Hepatocyte (in vitro differentiated cells): ENCODE measurements around the gene FHL1. TPM values are rescaled to one million over a fixed set of nuclear protein-coding genes. Genes with fewer than 3 reads are reported as not detected.
A peak's percentile ranks its signal among the peaks of the same experiment; 100 is the strongest.

ENCODE experiments used
- DNase-seq: peaks from one replicate; pipeline ENCODE4 v3.0.0-alpha.2; 2016; ENCODE audit warnings: low spot score
- H2AFZ ChIP-seq: fragments of 200-600 bp; sonication (generic); 2 replicates; pipeline ENCODE4 v1.6.0; 2016; ENCODE audit warnings: antibody characterized with exemption, mild to moderate bottlenecking
- H3K27ac ChIP-seq: fragments of 200-600 bp; sonication (generic); 2 replicates; pipeline ENCODE4 v1.5.1; 2016; ENCODE audit warnings: mild to moderate bottlenecking
- H3K27me3 ChIP-seq: fragments of 200-600 bp; sonication (generic); 2 replicates; pipeline ENCODE4 v1.6.1; 2016
- H3K36me3 ChIP-seq: fragments of 200-600 bp; sonication (generic); replicated peaks from 2 replicates; pipeline ENCODE4 v1.5.1; 2016; ENCODE audit warnings: low read depth; ENCODE audit not compliant: insufficient read depth
- H3K4me1 ChIP-seq: fragments of 200-600 bp; sonication (generic); 2 replicates; pipeline ENCODE4 v1.5.1; 2016; ENCODE audit warnings: mild to moderate bottlenecking, moderate library complexity; ENCODE audit not compliant: insufficient read depth
- H3K4me2 ChIP-seq: fragments of 200-600 bp; sonication (generic); 2 replicates; pipeline ENCODE4 v1.6.0; 2016
- H3K4me3 ChIP-seq: fragments of 200-600 bp; sonication (generic); 2 replicates; pipeline ENCODE4 v1.5.1; 2016; ENCODE audit warnings: mild to moderate bottlenecking
- H3K79me2 ChIP-seq: fragments of 200-600 bp; sonication (generic); 2 replicates; pipeline ENCODE4 v1.6.0; 2017; ENCODE audit warnings: mild to moderate bottlenecking
- H3K9me2 ChIP-seq: fragments of 200-600 bp; sonication (generic); replicated peaks from 2 replicates; pipeline ENCODE4 v1.6.0; 2017; ENCODE audit warnings: mild to moderate bottlenecking; ENCODE audit not compliant: insufficient read depth
- H3K9me3 ChIP-seq: fragments of 200-600 bp; sonication (generic); 2 replicates; pipeline ENCODE4 v1.5.1; 2016; ENCODE audit warnings: low read depth, mild to moderate bottlenecking
- H4K20me1 ChIP-seq: fragments of 200-600 bp; sonication (generic); 2 replicates; pipeline ENCODE4 v1.6.0; 2016; ENCODE audit warnings: mild to moderate bottlenecking; ENCODE audit not compliant: insufficient read depth, poor library complexity, severe bottlenecking
- CTCF ChIP-seq: fragments of 200-600 bp; sonication (generic); IDR thresholded peaks from 2 replicates; pipeline ENCODE4 v1.5.1; 2016; ENCODE audit warnings: antibody characterized with exemption, mild to moderate bottlenecking; ENCODE audit not compliant: poor library complexity
- EZH2 ChIP-seq: fragments of 200-600 bp; sonication (generic); IDR thresholded peaks from 2 replicates; pipeline ENCODE4 v1.6.1; 2016; ENCODE audit warnings: antibody characterized with exemption, mild to moderate bottlenecking, borderline replicate concordance
- EZH2phosphoT487 ChIP-seq: fragments of 200-600 bp; sonication (generic); IDR thresholded peaks from one replicate; pipeline ENCODE4 v1.6.1; 2018; ENCODE audit warnings: antibody characterized with exemption, mild to moderate bottlenecking, low read depth, moderate library complexity; ENCODE audit not compliant: unreplicated experiment, severe bottlenecking
- WGBS: methylation state at CpG from one replicate; pipeline ENCODE4 v1.1.6; 2016; ENCODE audit warnings: low lambda C conversion rate; ENCODE audit errors: missing lambda C conversion rate; 5-methylcytosine and 5-hydroxymethylcytosine counted together
- polyA plus RNA-seq: library from polyadenylated mRNA; unstranded; fragments of >200 nt; fragmentation: Nextera tagmentation; extraction: Ambion mirVana; gene quantifications from 2 replicates; pipeline ENCODE4 v1.2.1, GENCODE V29; 2016
- total RNA-seq: library from RNA; depleted of rRNA; stranded (reverse); fragments of >200 nt; gene quantifications from 2 replicates; pipeline ENCODE4 v1.2.3, GENCODE V29; 2014

The FHL1 gene
- total and polyA plus RNA-seq, 2 experiments from 2014 or later, result 31.5 to 40.0 TPM

GRCh38 chrX:136147976-136148375, 643 bp downstream of the FHL1 start:
- Histone ChIP-seq H3K9me3 (no peaks in the 10 kb centered on the region), H2AFZ (no peak overlapping the region)

DNA sequence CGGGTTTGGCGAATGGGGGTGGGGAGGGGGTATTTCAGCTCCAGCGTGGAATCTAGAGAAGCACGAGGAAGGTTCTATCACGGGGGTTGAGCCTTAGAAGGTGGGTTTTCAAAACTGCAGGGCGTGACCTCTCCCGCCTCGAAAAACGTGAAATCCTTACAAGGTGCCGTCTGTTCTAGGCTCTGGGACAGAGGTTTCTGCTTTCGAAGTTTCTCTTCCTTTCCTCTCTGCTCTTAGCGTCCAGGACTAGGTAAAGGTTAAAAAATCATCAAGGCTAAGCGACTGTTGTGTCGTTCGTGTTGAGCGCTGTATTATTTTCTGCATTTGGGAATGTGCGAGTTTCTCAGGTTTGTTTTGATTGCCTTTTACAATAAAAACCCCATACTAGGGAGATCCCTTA, 1.1 kb downstream of the FHL1 start:
- Histone ChIP-seq H4K20me1 (peaks cover 3% of the 10 kb centered on the region), H3K4me1 (no peaks in the 10 kb centered on the region), H3K9me3 (no peaks in the 10 kb centered on the region), H3K4me3 (no peak overlapping the region), H3K36me3 (no peaks in the 10 kb centered on the region), H3K27me3 (peaks cover 11% of the 10 kb centered on the region), H2AFZ (no peak overlapping the region), H3K79me2 (no peaks in the 10 kb centered on the region), H3K9me2 (no peaks in the 10 kb centered on the region), H3K27ac (no peak overlapping the region), H3K4me2 (peak overlapping the region; percentile 75)
- DNase-seq, result no peak
- 57% methylated on average over 17 of the region's 17 CpGs for WGBS
- no peak for TF ChIP-seq EZH2phosphoT487
- no peak for TF ChIP-seq CTCF
- TF ChIP-seq EZH2, result no peak

More at GRCh38 chrX:136147976-136148375, 643 bp downstream of the FHL1 start:
- no peaks in the 10 kb centered on the region for H3K36me3 ChIP-seq
- H3K79me2 ChIP-seq, result no peaks in the 10 kb centered on the region
- no peak for DNase-seq
- peaks cover 3% of the 10 kb centered on the region for H4K20me1 ChIP-seq
- peaks cover 11% of the 10 kb centered on the region for H3K27me3 ChIP-seq
- H3K4me2 ChIP-seq, result peak overlapping the region; percentile 75
- no peak overlapping the region for H3K27ac ChIP-seq
- H3K9me2 ChIP-seq, result no peaks in the 10 kb centered on the region
- TF ChIP-seq CTCF (no peak), EZH2phosphoT487 (no peak), EZH2 (no peak)
- no CpG with 5 or more reads among the region's 17 CpGs for WGBS
- H3K4me3 ChIP-seq, result no peak overlapping the region
- H3K4me1 ChIP-seq, result no peaks in the 10 kb centered on the region

GRCh38 chrX:136154998-136155397, 7.7 kb downstream of the FHL1 start:
- TF ChIP-seq EZH2phosphoT487 (no peak), CTCF (no peak), EZH2 (no peak)
- DNase-seq, result no peak
- Histone ChIP-seq H3K27me3 (no peaks in the 10 kb centered on the region), H3K4me1 (no peaks in the 10 kb centered on the region), H3K79me2 (no peaks in the 10 kb centered on the region), H4K20me1 (no peaks in the 10 kb centered on the region), H3K36me3 (no peaks in the 10 kb centered on the region), H3K9me3 (no peaks in the 10 kb centered on the region), H3K4me3 (no peak overlapping the region), H3K9me2 (no peaks in the 10 kb centered on the region), H3K27ac (no peak overlapping the region), H2AFZ (no peak overlapping the region), H3K4me2 (no peak overlapping the region)
- WGBS, result 54% methylated on average over 5 of the region's 5 CpGs

DNA sequence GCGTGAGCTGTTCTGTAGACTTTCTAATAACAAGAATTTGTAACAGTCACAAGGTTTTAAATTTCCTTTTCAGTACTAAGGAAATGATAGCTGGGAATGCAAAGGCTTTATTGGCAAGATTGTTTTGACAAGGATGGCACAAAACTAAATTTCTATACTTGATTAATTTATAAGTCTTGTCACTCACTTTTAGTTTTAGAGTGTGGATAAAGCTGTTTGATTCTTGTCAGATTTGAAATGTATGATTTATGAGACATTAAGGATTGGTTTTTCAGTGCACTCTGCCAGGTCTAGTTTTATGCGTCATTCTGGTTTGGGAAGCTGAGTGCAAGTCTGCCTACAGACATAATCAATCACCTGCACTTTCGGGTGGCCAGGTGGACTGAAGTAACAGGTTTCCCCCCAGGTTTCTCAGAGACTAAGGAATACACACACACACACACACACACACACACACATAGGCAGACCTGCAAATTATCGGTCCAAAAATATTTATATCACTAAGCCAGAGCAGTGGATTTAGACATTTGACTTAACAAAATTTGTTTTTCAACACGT, 9.3 kb downstream of the FHL1 start:
- Histone ChIP-seq H3K4me2 (no peak overlapping the region), H3K9me3 (no peaks in the 10 kb centered on the region)
- 65% methylated on average over 5 of the region's 5 CpGs for WGBS

More for the DNA sequence above, 9.3 kb downstream of the FHL1 start:
- Histone ChIP-seq H3K27ac (peak overlapping the region; percentile 28), H2AFZ (no peak overlapping the region), H3K36me3 (no peaks in the 10 kb centered on the region), H3K4me1 (no peaks in the 10 kb centered on the region), H3K79me2 (no peaks in the 10 kb centered on the region), H3K27me3 (no peaks in the 10 kb centered on the region), H3K4me3 (no peak overlapping the region), H3K9me2 (no peaks in the 10 kb centered on the region), H4K20me1 (no peaks in the 10 kb centered on the region)
- DNase-seq, result no peak
- TF ChIP-seq EZH2phosphoT487 (no peak), CTCF (no peak), EZH2 (no peak)
